Fibroblast of lung (primary cell): ENCODE data around the gene FAM162A.

Source experiments
- EZH2 ChIP-seq: IDR thresholded peaks from 2 replicates; pipeline ENCODE4 v1.5.1; 2012; ENCODE audit warnings: low read length, control low read depth, mild to moderate bottlenecking; ENCODE audit errors: missing control alignments
- TF ChIP-seq, protein P1 (sequence below), 2 donors: IDR thresholded peaks in 1 of 2; conservative IDR thresholded peaks in 1 of 2; 1 replicate in 1 of 2; 2 replicates in 1 of 2; pipeline ENCODE4 v1.5.1; 2011 to 2012; ENCODE audit warnings: low read length in 2 of 2, control low read depth in 1 of 2, inconsistent platforms in 1 of 2, low read depth in 1 of 2, mild to moderate bottlenecking in 1 of 2

- TF ChIP-seq, protein P1, sequence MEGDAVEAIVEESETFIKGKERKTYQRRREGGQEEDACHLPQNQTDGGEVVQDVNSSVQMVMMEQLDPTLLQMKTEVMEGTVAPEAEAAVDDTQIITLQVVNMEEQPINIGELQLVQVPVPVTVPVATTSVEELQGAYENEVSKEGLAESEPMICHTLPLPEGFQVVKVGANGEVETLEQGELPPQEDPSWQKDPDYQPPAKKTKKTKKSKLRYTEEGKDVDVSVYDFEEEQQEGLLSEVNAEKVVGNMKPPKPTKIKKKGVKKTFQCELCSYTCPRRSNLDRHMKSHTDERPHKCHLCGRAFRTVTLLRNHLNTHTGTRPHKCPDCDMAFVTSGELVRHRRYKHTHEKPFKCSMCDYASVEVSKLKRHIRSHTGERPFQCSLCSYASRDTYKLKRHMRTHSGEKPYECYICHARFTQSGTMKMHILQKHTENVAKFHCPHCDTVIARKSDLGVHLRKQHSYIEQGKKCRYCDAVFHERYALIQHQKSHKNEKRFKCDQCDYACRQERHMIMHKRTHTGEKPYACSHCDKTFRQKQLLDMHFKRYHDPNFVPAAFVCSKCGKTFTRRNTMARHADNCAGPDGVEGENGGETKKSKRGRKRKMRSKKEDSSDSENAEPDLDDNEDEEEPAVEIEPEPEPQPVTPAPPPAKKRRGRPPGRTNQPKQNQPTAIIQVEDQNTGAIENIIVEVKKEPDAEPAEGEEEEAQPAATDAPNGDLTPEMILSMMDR (conservative IDR thresholded peaks at IDR 0.05 in 1 of 2, IDR thresholded peaks at IDR 0.05 in 1 of 2; ENCODE audit: low read depth in 1 of 2, low read length in 2 of 2), result no peak
- TF ChIP-seq EZH2, result no peak
Observed at GRCh38 chr3:122398920-122399319, 14.9 kb downstream of the FAM162A start.
